GM10248 (cell line): Measurements from ENCODE around the gene GOLGA6L26.
"Not testable (repeated sequence)": the region's sequence is repeated elsewhere in the genome, so short reads cannot be mapped to it uniquely, and the experiment has no call there.

ENCODE experiments used
- CTCF ChIA-PET: fragments of 300-600 bp; sonication (Branson Sonifier 250); formaldehyde crosslinking; extraction: SDS; loops from one replicate; lab custom pipeline; 2021; ENCODE audit warnings: antibody characterized with exemption; lab: Yijun Ruan, JAX
- POLR2A ChIA-PET: fragments of 350-650 bp; sonication (Branson Sonifier 250); formaldehyde crosslinking; extraction: SDS; loops from one replicate; lab custom pipeline; 2020; ENCODE audit warnings: antibody characterized with exemption; lab: Yijun Ruan, JAX
- DNase-seq: peaks from one replicate; pipeline ENCODE4 v3.0.0; 2012; ENCODE audit errors: extremely low spot score
- TF ChIP-seq, protein P1 (sequence below): IDR thresholded peaks from 2 replicates; pipeline ENCODE4 v1.5.1; 2012; ENCODE audit warnings: mild to moderate bottlenecking, low read depth; ENCODE audit errors: extremely low read depth, missing control alignments, control extremely low read depth

Gene GOLGA6L26, protein sequence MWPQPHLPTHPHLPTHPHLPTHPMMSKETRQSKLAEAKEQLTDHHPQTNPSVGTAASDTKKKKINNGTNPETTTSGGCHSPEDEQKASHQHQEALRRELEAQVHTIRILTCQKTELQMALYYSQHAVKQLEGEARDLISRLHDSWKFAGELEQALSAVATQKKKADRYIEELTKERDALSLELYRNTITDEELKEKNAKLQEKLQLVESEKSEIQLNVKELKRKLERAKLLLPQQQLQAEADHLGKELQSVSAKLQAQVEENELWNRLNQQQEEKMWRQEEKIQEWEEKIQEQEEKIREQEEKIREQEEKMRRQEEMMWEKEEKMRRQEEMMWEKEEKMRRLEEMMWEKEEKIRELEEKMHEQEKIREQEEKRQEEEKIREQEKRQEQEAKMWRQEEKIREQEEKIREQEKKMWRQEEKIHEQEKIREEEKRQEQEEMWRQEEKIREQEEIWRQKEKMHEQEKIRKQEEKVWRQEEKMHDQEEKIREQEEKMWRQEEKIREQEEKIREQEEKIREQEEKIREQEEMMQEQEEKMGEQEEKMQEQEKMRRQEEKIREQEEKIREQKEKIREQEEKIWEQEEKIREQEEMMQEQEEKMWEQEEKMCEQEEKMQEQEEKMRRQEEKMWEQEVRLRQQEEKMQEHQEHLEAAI

DNA sequence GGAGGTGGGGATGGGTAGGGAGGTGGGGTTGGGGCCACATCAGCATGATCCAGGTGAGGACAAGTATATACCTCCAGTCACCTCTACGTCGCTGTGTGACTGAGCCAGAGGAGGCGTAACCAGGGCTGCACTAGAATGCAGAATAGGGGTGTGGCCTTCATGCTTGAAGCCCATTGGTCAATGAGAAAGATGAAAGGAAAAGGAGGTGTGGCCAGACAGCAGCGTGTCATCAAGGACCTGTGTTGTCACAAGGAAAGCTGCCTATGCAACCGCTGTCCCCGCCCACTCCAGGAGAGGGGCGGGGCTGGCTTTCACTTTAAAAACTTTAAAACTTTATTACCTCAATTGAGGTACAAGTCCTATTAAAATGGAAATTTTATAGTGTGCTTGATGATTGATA, at the start of gene GOLGA6L26:
TSS of gene GOLGA6L26 (minus strand) at position 101 of the 400 bp plus-strand sequence. CDS start at position 40, 61 bp downstream.
- DNase-seq, CTCF ChIA-PET, POLR2A ChIA-PET: not testable (repeated sequence)

DNA sequence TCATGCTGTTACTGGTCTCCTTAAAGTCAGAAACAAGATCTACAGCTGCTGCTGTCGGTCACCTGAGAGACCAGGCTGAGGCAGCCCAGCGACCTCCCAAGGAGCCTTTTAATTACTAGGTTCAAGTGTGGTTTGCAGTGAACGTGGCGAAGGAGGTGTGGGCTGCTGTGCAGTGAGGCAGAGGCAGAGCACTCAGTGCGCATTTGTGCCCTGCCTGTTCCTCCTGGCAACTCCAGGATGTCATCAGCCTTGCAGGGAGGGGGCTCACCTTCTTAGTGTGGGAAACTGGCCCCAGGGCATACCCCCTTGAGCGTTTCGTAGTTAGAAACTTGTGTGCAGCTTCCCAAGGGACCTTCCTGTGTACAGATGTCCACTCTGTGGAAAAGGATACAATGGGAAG, 47.2 kb upstream of the GOLGA6L26 start:
- DNase-seq, CTCF ChIA-PET, POLR2A ChIA-PET: not testable (repeated sequence)

DNA sequence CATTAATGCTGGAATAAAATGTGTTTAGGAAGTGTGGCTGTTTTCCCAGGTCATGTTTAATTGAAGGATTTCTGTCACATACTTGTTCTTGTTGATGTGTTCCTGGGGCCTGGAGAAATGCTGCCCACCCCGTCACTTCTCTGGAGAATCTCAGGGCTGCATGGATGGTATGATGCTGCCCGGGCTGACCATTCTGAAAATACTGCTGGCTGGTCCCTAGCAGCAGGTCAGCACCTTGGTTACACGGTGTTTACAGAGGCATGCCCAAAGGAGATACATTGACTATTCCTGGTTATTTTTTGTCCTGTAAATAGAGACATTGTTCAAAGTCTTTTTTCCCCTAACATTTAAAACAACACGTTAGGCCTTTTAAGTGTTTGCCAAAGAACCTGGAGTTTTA, 46.7 kb upstream of the GOLGA6L26 start:
- DNase-seq, POLR2A ChIA-PET, CTCF ChIA-PET: not testable (repeated sequence)

DNA sequence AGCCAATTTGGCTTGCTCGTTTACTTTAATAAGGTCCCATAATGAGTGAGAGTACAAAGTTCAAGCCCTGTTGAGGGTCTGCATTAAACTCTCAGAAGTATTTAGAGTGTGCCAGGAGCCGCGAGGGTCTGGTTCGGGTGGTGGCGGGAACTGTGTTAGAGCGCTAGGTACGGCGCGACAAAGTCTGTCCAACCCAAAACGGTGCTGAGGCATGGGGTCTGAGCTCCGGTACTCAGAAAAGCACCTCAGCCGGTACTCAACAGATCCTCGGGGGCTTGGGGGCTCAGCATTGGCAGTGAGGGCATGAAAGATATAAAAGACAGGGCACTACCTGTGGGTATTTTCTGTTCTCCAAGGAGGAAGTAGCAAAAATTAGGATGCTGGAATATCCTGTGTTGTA, 45.0 kb upstream of the GOLGA6L26 start:
- POLR2A ChIA-PET, DNase-seq, CTCF ChIA-PET: not testable (repeated sequence)

DNA sequence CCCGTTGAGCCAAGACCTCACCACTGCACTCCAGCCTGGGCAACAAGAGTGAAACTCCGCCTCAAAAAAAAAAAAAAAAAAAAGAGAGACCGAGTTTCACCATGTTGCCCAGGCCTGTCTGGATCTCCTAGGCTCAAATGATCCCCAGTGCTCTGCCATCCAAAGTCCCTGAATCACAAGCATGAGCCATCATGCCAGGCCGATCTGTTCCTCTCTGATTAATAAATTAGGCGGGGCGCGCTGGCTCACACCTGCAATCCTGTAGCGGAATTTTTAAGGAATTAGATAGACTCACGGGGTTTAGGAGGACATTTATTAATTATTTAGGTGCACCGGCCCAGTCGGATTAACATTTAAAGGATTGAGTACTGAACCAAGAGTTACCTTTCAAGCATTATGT, 40.2 kb upstream of the GOLGA6L26 start:
- CTCF ChIA-PET, DNase-seq, POLR2A ChIA-PET: not testable (repeated sequence)

DNA sequence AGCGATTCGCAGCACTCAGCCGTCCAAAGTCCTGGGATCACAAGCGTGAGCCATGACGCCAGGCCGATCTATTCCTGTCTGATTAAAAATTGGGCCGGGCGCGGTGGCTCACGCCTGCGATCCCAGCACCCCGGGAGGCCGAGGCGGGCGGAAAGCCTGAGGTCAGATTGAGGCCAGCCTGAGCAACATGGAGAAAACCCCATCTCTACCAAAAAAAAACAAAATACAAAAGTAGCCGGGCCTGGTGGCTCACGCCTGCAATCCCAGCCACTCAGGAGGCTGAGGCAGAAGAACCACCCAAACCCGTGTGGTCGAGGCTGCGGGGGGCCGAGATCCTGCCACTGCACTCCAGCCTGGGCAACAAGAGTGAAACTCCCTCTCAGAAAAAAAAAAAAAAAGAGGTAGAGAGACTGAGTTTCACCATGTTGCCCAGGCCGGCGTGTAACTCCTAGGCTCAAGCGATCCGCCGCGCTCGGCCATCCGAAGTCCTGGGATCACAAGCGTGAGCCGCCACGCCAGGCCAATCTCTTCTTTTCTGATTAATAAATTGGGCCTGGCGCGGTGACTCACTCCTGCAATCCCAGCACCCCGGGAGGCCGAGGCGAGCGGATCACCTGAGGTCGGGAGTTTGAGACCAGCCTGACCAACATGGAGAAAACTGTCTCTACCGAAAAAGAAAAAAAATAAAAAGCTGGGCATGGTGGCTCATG, 39.0 kb upstream of the GOLGA6L26 start:
- POLR2A ChIA-PET, CTCF ChIA-PET, DNase-seq: not testable (repeated sequence)

DNA sequence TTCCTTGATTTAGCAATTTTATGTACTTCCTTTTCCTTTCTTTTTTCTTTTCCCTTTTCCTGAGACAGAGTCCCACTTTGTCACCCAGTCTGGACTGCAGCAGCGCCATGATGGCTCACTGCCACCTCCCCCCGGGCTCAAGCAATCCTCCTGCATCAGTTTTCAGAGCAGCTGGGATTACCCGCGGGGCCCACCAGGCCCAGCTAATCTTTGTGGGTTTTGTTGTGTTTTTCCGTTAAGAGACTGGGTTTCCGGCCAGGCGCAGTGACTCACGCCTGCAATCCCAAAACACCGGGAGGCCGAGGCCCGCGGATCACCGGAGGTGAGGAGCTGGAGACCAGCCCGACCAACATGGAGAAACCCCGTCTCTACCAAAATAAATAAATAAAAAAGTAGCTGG, 38.3 kb upstream of the GOLGA6L26 start:
- ChIA-PET CTCF (no interaction called here), POLR2A (no interaction called here)
- TF ChIP-seq, protein P1, sequence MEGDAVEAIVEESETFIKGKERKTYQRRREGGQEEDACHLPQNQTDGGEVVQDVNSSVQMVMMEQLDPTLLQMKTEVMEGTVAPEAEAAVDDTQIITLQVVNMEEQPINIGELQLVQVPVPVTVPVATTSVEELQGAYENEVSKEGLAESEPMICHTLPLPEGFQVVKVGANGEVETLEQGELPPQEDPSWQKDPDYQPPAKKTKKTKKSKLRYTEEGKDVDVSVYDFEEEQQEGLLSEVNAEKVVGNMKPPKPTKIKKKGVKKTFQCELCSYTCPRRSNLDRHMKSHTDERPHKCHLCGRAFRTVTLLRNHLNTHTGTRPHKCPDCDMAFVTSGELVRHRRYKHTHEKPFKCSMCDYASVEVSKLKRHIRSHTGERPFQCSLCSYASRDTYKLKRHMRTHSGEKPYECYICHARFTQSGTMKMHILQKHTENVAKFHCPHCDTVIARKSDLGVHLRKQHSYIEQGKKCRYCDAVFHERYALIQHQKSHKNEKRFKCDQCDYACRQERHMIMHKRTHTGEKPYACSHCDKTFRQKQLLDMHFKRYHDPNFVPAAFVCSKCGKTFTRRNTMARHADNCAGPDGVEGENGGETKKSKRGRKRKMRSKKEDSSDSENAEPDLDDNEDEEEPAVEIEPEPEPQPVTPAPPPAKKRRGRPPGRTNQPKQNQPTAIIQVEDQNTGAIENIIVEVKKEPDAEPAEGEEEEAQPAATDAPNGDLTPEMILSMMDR: no peak
- no peak for DNase-seq

DNA sequence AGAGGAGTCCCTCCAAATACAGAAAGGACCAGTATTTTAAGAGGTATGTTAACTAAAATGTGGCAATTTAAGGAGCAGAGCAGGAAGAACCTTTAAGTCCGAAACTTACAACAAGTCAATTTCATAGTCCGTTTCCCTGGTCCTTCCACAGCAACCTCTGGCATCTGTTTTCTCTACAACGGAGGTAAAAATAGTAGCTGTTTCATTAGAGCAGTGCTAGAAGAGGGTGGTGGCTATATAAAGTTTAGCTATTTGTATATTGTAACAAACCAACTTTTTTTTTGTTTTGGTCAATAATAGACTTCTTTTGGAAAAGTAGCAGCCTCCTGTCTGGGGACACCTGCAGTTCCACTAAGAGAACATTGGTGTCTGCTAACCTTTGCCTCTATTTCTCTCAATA, 37.9 kb upstream of the GOLGA6L26 start:
- DNase-seq, POLR2A ChIA-PET, CTCF ChIA-PET: not testable (repeated sequence)

DNA sequence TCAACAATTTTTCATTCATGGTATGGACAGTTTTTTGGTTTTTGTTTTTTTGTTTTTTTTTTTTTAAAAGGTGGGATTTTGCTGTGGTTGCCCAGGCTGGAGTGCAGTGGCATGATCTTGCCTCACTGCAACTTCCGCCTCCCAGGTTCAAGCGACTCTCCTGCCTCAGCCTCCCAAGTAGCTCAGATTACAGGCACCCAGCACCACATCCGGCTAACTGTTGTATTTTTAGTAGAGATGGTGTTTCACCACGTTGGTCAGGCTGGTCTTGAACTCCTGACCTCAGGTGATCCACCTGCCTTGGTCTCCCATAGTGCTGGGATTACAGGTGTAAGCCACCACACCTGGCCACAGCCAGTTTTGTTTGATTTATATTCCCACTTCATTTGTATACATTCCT, 37.1 kb upstream of the GOLGA6L26 start:
- POLR2A ChIA-PET, DNase-seq, CTCF ChIA-PET: not testable (repeated sequence)

DNA sequence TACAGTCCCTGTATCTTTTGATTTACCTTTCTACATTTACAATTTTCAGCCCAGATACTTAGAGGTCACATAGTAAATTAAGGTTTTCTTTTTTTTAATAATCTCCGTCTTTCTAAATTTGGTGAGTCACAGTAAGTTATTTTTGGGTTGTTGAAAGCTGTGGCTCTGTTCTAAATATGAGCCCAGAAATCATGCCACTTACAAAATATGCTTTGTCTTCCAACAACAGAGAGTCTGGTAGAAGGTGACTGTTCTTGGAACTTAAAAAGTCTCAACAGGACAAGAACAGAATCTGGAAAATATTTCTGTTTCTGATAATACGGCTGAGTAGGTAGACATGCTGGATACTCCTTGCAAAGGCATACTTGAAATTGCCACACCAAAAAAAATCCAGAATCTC, 36.6 kb upstream of the GOLGA6L26 start:
- CTCF ChIA-PET: no interaction called here
- POLR2A ChIA-PET: no interaction called here
- TF ChIP-seq, protein P1: no peak
- no peak for DNase-seq

DNA sequence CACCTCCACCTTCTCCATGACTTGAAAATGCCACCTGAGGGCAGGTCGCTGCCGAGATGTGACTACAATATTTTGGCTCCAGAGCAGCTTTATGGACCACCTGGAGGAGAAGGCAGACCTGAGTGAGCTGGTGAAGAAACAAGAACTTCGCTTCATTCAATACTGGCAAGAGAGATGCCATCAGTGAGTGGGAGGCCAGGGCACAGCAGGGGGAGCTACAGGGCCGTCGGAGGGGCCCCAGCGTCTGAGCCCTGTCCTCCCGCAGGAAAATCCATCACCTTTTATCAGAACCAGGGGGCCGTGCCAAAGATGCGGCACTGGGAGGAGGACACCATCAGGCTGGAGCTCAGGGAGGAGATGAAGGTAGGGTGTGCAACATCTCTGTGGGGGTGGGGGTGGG, 30.3 kb upstream of the GOLGA6L26 start:
- CTCF ChIA-PET, DNase-seq, POLR2A ChIA-PET: not testable (repeated sequence)

DNA sequence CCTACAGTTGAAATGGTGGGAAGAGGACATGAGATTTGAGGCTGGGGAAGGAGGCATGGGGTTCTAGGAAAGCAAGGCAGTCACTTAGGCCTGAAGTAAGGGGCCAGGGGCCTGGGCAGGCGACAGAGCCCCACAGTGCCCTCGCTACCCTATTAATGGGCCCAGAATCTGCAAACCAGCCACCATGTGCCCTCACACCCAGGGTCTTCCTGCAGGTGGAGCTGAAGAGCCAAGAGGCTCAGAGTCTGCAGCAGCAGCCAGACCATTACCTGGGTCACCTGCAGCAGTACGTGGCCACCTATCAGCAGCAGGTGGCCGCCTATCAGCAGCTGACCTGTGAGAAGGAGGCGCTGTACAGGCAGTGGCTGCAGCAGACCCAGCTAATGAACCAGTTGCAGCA, 28.6 kb upstream of the GOLGA6L26 start:
- POLR2A ChIA-PET, CTCF ChIA-PET, DNase-seq: not testable (repeated sequence)

DNA sequence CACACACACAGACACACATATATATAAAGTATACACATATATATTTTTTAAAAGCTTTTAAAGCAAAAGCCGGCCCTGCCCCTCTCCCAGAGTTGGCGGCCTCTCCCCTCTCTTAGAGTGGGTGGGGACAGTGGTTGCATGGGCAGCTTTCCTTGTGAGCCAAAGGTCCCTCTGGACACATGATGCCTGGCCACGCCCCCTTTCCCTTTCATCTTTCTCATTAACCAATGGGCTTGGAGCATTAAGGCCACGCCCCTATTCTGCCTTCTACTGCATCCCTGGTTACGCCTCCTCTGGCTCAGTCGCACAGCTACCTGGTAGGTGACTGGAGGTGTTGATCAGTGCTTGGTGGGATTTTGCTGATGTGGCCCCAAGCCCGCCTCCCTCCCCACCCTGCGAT, 20.5 kb upstream of the GOLGA6L26 start, which contains the start of gene GOLGA8S:
TSS of gene GOLGA8S (plus strand) at position 301 of the 400 bp plus-strand sequence. CDS start at position 363, 62 bp downstream.
- DNase-seq, CTCF ChIA-PET, POLR2A ChIA-PET: not testable (repeated sequence)

DNA sequence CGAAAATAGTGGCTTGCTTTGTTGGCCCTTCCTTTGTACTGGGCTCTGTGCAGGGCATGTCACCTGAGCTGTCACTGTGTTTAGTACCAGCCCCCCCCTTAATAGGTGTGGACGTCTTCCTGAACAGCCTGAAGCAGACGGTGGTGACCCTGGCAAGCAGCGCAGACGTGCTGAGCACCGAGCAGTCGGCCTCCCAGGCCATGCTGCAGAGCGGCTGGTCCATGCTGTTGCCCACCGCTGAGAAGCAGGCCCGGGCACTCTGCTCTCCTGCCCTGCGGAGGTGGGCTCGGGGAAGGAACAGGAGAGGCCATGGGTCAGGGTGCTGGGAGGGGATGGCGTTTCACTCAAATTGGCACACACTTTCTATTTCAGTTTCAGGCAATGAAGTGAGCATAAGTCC, 22.8 kb downstream of the GOLGA6L26 start:
- POLR2A ChIA-PET, CTCF ChIA-PET, DNase-seq: not testable (repeated sequence)

DNA sequence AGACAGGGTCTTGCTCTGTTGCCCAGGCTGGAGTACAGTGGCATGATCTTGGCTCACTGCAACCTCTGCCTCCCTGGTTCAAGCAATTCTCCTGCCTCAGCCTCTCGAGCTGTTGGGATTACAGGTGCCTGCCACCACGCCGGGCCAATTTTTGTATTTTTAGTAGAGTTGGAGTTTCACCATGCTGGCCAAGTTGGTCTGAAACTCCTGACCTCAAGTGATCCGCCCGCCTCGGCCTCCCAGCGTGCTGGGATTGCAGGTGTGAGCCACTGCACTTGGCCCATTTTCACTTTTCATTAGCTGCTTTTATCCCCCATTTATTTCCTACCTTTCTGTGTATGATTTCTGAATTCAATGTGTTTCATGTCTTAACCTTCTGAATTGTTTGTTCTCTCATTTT, 28.1 kb downstream of the GOLGA6L26 start:
- DNase-seq, POLR2A ChIA-PET: not testable (repeated sequence)
- CTCF ChIA-PET: interaction anchor here (2.0 kb wide), 1 partner anchor 270 kb away, joined by 6 read pairs; no protein-coding TSS in a partner anchor
